Thyroid gland (tissue), 4 donors: ENCODE data around the gene CFB.

Experiments used
- CTCF ChIP-seq, 6 experiments: fragments of 200-600 bp in 3 of 6; fragments of 450-650 bp in 3 of 6; sonication (generic) in 3 of 6; IDR thresholded peaks; one replicate each; pipeline ENCODE4 v1.5.1; 2016 to 2019; ENCODE audit warnings: antibody characterized with exemption in 6 of 6, mild to moderate bottlenecking in 2 of 6, inconsistent platforms in 1 of 6, moderate library complexity in 1 of 6
- POLR2A ChIP-seq, 2 donors: fragments of 450-650 bp; IDR thresholded peaks; one replicate each; pipeline ENCODE4 v1.6.1; 2017; ENCODE audit warnings: antibody characterized with exemption in 2 of 2, mild to moderate bottlenecking in 2 of 2, moderate library complexity in 1 of 2

DNA sequence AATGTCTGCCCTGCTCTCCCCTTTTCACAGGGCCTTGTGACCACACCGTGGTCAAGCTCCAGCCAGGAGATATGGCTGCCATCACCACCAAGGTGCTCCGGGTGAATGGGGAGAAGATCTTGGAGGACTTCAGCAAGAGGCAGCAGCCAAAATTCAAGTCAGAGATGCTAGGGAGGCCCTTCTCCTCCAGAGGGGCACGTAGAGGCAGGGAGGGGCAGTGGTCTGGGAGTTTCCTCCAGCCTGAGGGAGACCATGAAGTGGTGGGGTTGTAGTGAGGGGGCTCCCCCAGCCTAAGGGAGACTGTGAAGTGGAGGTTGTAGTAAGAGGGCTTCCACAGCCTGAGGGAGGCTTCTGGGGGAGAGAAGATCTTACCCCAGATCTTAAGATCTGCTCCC, 22.0 kb downstream of the CFB start:
- no peak for TF ChIP-seq POLR2A (IDR thresholded peaks at IDR 0.05)
- TF ChIP-seq CTCF (IDR thresholded peaks at IDR 0.05): no peak
